Psoas muscle (tissue), 8 donors: ENCODE measurements around the gene AKR1B1. TPM values are rescaled to one million over a fixed set of nuclear protein-coding genes. Genes with fewer than 3 reads are reported as not detected.

Source experiments
- ATAC-seq, 4 donors: fragments of 200-7000 bp; cut with Tn5 transposase; one replicate each; pipeline ENCODE4 v1.9.1; 2020; ENCODE audit warnings: moderate library complexity in 3 of 4, mild to moderate bottlenecking in 2 of 4
- DNase-seq, 2 donors: peaks; one replicate each; pipeline ENCODE4 v3.0.0-alpha.2; 2020
- H3K27ac ChIP-seq: fragments of 200-600 bp; one replicate; pipeline ENCODE4 v1.8.0; 2022
- H3K27me3 ChIP-seq, 3 donors: fragments of 200-600 bp in 1 of 3; one replicate each; pipeline versions ENCODE4 v1.6.1 to v1.8.0; 2013 to 2022; ENCODE audit warnings: low read length in 2 of 3, mild to moderate bottlenecking in 2 of 3, moderate library complexity in 1 of 3; ENCODE audit not compliant: insufficient read depth in 3 of 3
- H3K36me3 ChIP-seq, 2 donors: fragments of 200-600 bp in 1 of 2; one replicate each; pipeline versions ENCODE4 v1.6.1 to v1.8.0; 2013 to 2022; ENCODE audit warnings: low read depth in 1 of 2, mild to moderate bottlenecking in 1 of 2, moderate library complexity in 1 of 2; ENCODE audit not compliant: insufficient read depth in 1 of 2
- H3K4me1 ChIP-seq: fragments of 200-600 bp; one replicate; pipeline ENCODE4 v1.8.0; 2022
- H3K4me3 ChIP-seq: fragments of 200-600 bp; one replicate; pipeline ENCODE4 v1.8.0; 2022; ENCODE audit warnings: mild to moderate bottlenecking
- H3K9me3 ChIP-seq: fragments of 200-600 bp; one replicate; pipeline ENCODE4 v1.8.0; 2022
- WGBS, 3 donors: extraction: QIAGEN DNeasy Blood & Tissue Kit; methylation state at CpG; one replicate each; pipeline versions ENCODE4 v1.1.6 to v1.1.7; 2013; 5-methylcytosine and 5-hydroxymethylcytosine counted together
- intact Hi-C, 2 donors: fragments of 100-400 bp; cut with DNase I; formaldehyde crosslinking; loops; one replicate each; pipeline versions ENCODE4 v1.11.0 to v1.14.2; 2022
- polyA plus RNA-seq, 3 donors: library from polyadenylated mRNA; stranded (reverse); fragments of 200-250 nt; gene quantifications; one replicate each; pipeline ENCODE4 v1.2.3, GENCODE V29; 2013
- total RNA-seq, 4 donors: library from RNA; stranded (reverse); fragmentation: NEBNext Ultra II Directional in 2 of 4; extraction: Animal tissue kit (Norgen Biotek cat#: 25700) in 2 of 4; gene quantifications; one replicate each; pipeline versions ENCODE4 v1.2.1 to v1.2.4, GENCODE V29; 2021 to 2023
- TF ChIP-seq, protein P1 (sequence below): fragments of 200-600 bp; IDR thresholded peaks from one replicate; pipeline ENCODE4 v1.8.0; 2022; ENCODE audit warnings: antibody characterized with exemption
- donor health status: healthy with polysubstance abuse.
- donor health status: DM: no; HTN: no; CAD: no; lungs with moderate emphysema.
- donor health status: Bipolar disorder and iron deficiency.
- donor health status: healthy.
- donor health status: DM: yes; HTN: yes; CAD: no.
- donor health status: DM: no; HTN: no; CAD: no.
- donor health status: DM: no; HTN: no; CAD: no.
- donor health status: DM: yes; HTN: yes; CAD: no.

The AKR1B1 gene
- total and polyA plus RNA-seq, 7 donors = 147 to 274 (median 198) TPM

DNA sequence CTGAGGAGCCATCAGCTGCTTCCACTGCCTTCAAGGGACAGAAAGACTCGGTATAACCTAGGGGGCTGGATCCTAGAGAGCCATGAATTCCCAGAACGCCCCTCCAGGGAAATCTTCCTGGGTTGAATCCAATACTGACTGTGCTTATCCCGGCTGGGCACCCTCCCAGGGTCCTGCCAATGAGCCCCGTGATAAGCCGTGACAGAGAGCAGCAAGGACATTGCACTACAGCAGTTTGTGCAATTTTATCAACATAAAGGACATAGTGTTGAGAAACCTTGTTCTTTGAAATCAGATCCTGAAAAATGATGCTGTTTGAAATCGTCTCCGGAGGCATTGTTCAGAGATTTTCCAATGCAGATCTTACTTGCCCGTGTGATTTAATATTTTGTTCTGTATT lies 18.8 kb downstream of the AKR1B1 start:
- no peak overlapping the region for H3K27ac ChIP-seq
- H3K36me3 ChIP-seq = peaks cover 2 to 50% of the 10 kb centered on the region in 2 donors
- no peak for DNase-seq

DNA sequence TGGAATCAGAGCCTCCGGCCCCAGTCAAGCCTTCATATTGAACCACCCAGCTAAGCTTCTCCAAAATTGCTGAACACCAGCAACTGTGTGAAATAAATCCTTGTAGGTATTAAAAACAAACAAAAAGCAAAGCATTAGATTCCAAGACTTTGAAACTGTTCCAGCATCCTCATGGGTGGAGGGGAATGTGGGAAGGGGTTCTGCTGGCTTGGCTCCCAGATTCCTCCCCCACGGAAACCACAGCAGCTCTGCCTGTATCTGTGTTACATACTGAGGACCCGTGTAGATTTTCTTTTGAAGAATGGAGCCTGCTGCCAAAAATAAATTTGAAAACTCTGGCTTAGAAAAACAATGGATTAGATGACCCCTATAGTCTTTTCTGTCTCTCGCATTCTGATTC lies 20.0 kb downstream of the AKR1B1 start:
- no peak overlapping the region for H3K27ac ChIP-seq
- H3K27me3 ChIP-seq = no peaks in the 10 kb centered on the region
- peaks cover 2 to 41% of the 10 kb centered on the region in 2 donors for H3K36me3 ChIP-seq
- DNase-seq (no peak), ATAC-seq (no peak)
- H3K9me3 ChIP-seq = no peaks in the 10 kb centered on the region
- H3K4me3 ChIP-seq = no peak overlapping the region
- peaks cover 4% of the 10 kb centered on the region for H3K4me1 ChIP-seq
- TF ChIP-seq, protein P1, sequence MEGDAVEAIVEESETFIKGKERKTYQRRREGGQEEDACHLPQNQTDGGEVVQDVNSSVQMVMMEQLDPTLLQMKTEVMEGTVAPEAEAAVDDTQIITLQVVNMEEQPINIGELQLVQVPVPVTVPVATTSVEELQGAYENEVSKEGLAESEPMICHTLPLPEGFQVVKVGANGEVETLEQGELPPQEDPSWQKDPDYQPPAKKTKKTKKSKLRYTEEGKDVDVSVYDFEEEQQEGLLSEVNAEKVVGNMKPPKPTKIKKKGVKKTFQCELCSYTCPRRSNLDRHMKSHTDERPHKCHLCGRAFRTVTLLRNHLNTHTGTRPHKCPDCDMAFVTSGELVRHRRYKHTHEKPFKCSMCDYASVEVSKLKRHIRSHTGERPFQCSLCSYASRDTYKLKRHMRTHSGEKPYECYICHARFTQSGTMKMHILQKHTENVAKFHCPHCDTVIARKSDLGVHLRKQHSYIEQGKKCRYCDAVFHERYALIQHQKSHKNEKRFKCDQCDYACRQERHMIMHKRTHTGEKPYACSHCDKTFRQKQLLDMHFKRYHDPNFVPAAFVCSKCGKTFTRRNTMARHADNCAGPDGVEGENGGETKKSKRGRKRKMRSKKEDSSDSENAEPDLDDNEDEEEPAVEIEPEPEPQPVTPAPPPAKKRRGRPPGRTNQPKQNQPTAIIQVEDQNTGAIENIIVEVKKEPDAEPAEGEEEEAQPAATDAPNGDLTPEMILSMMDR = no peak
- intact Hi-C loops = no loop called here
- WGBS, 3 donors = 65 to 73% (median 73%) methylated on average over 4 of the region's 4 CpGs

More for the DNA sequence above, 18.8 kb downstream of the AKR1B1 start:
- 36 to 60% (median 38%) methylated on average over 8 of the region's 8 CpGs for WGBS, 3 donors
- H3K27me3 ChIP-seq = no peaks in the 10 kb centered on the region
- peaks cover 15% of the 10 kb centered on the region for H3K4me1 ChIP-seq
- intact Hi-C loops = no loop called here
- no peaks in the 10 kb centered on the region for H3K9me3 ChIP-seq
- TF ChIP-seq, protein P1 = no peak
- ATAC-seq = no peak
- no peak overlapping the region for H3K4me3 ChIP-seq

DNA sequence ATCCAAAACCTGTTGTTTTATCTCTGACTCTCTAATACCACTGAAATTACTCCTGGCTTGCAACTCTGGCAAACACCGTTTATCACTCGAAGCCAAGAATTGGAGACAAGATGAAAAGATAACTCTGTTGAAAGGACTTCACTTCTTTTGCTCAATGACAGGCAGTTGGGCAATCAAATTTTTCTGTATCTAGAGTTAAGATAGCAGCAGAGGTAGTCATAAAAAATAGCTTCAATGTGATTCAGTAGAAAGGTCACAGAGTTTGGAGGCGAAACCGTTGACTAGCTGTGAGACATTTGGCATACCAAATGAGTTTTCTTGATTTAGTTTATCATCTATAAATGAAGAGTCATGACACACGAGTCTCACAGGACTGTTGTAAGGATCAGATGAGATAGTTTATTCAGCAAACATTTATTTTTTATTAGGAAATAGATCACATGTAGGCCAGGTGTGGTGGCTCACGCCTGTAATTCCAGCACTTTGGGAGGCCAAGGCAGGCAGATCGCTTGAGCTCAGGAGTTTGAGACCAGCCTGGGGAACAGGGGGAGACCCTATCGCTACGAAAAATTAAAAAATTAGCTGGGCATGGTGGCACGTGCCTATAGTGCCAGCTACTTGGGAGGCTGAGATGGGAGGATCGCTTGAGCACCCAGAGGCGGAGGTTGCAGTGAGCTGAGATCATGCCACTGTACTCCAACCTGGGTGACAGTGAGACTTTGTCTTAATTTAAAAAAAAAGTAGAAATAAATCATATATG lies 23.6 kb downstream of the AKR1B1 start:
- intact Hi-C loops = loop anchor here in 1 of 2 donors (2.0 kb wide), 1 partner anchor 113 kb away; the partner anchor contains the start of gene AKR1B15

DNA sequence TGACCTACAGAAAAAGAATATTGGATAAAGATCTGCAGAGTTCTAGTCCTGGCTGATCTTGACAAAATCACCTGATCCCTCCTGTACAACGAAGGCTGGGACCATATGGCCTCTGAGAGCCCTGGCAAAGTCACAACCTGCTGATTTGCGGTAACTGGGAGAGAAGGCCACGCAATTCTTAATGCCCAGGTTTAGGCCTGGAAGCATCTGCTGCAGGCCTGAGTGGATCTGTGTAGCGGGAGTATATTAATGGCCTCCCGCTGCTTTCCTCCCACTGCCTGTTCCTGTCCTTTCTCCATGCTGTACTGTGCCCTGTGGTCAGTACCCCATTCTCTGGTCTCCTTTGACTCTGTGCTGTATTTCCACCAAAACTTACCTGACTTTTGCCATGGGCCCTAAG lies 24.2 kb downstream of the AKR1B1 start:
- ATAC-seq (no peak), DNase-seq (no peak)
- no peaks in the 10 kb centered on the region for H3K9me3 ChIP-seq
- H3K27ac ChIP-seq = no peak overlapping the region
- no peaks in the 10 kb centered on the region for H3K36me3 ChIP-seq
- intact Hi-C loops = loop anchor here in 1 of 2 donors (2.0 to 5.0 kb wide), 2 partner anchors 114 to 173 kb away; partner anchors contain the start of gene AKR1B15
- 89 to 91% (median 90%) methylated on average over 5 of the region's 5 CpGs for WGBS, 3 donors
- no peaks in the 10 kb centered on the region for H3K27me3 ChIP-seq
- peaks cover 7% of the 10 kb centered on the region for H3K4me1 ChIP-seq
- TF ChIP-seq, protein P1 = no peak
- no peak overlapping the region for H3K4me3 ChIP-seq

More for the DNA sequence above, 23.6 kb downstream of the AKR1B1 start:
- TF ChIP-seq, protein P1 = no peak
- no peak overlapping the region for H3K4me3 ChIP-seq
- H3K4me1 ChIP-seq = peaks cover 7% of the 10 kb centered on the region
- no peaks in the 10 kb centered on the region for H3K27me3 ChIP-seq
- H3K9me3 ChIP-seq = no peaks in the 10 kb centered on the region
- H3K27ac ChIP-seq = no peak overlapping the region
- DNase-seq (no peak), ATAC-seq (no peak)
- WGBS, 3 donors = 87 to 89% (median 87%) methylated on average over 12 of the region's 12 CpGs
- peaks cover 0 to 4% of the 10 kb centered on the region in 2 donors for H3K36me3 ChIP-seq
